Activated T-cell treated with anti-CD3 and anti-CD28 coated beads, Interleukin-2, amount 50 U/mL, for 4 hours (primary cell): ENCODE data around the gene ANKS4B. TPM values are rescaled to one million over a fixed set of nuclear protein-coding genes. Genes with fewer than 3 reads are reported as not detected.

ENCODE experiments used
- total RNA-seq, 3 donors: library from RNA; stranded (reverse); gene quantifications; one replicate each; pipeline ENCODE4 v1.2.1, GENCODE V29; 2021

Gene ANKS4B
- total RNA-seq, 3 donors from 2014 or later = not detected

Other genes starting within 250 kb of the ANKS4B start
- gene DNAH3, start 82.9 kb upstream of the ANKS4B start, total RNA-seq = not detected
- gene LDAF1, start 75.0 kb upstream of the ANKS4B start, total RNA-seq = 1 to 10 TPM; 5.1 to 6.6 (median 5.3) TPM
- gene ZP2, start 22.1 kb upstream of the ANKS4B start, total RNA-seq = not detected
- gene CRYM, start 44.6 kb downstream of the ANKS4B start, total RNA-seq = not detected